ENCODE measurements around the gene GSPT1.

- TF ChIP-seq CTCF (conservative IDR thresholded peaks at IDR 0.05; ENCODE audit: low read length) (no peak), EZH2phosphoT487 (IDR thresholded peaks at IDR 0.05; ENCODE audit: borderline replicate concordance) (no peak)
Measured at GRCh38 chr16:11964761-11965551, 49.2 kb upstream of the GSPT1 start, which contains the start of gene TNFRSF17.
